HG03097 (cell line): Measurements from ENCODE around the gene RTP5.
"Not testable (repeated sequence)": the region's sequence is repeated elsewhere in the genome, so short reads cannot be mapped to it uniquely, and the experiment has no call there.

Experiments used
- ATAC-seq: cut with Tn5 transposase; IDR thresholded peaks from one replicate; pipeline ENCODE4 v1.9.1; 2021; ENCODE audit not compliant: unreplicated experiment, low FRiP score

The RTP5 gene

DNA sequence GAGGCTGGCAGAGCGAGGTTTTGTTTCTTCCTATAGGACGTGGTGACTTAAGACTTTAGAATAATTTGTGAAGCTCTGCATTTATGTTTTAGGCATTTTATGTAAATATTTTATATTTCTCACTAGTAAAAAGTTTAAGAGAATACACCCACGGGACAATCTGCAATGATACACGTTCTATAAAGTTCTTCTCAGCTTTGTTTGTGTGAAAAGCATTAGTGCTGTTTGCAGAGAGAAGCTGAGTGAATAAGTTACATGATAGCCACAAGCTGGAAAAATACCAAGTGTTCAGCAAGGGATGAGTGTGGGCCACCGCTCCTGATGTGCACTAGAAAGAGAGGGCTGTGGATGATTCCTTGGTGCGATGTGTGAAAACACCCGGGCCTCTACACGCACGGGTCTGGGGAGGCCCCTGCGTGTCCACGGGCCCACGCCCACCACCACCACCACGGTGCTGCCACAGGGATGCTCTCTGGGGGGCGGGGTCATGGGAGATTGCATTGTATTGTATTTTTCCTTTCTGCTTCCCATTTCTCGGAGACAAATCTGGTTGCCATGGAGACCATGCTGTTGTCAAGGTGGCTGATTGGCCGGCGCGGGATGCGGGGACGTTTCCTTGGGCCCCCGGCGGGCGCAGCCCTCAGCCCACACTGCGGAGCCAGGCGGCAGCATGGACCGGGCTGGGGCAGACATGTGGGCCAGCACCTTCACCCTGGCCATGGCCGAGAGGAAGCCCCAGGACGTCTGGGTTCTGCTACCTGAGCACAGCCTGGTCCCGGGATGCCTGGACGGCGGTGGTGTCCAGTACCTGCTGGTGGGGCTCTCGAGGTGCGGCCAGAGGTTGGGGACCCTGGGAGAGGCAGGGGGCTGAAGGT is at the start of gene RTP5:
RTP5 (plus strand) TSS at position 643 of the 875 bp plus-strand sequence; CDS start at position 671, 28 bp downstream.
- no peak for ATAC-seq

DNA sequence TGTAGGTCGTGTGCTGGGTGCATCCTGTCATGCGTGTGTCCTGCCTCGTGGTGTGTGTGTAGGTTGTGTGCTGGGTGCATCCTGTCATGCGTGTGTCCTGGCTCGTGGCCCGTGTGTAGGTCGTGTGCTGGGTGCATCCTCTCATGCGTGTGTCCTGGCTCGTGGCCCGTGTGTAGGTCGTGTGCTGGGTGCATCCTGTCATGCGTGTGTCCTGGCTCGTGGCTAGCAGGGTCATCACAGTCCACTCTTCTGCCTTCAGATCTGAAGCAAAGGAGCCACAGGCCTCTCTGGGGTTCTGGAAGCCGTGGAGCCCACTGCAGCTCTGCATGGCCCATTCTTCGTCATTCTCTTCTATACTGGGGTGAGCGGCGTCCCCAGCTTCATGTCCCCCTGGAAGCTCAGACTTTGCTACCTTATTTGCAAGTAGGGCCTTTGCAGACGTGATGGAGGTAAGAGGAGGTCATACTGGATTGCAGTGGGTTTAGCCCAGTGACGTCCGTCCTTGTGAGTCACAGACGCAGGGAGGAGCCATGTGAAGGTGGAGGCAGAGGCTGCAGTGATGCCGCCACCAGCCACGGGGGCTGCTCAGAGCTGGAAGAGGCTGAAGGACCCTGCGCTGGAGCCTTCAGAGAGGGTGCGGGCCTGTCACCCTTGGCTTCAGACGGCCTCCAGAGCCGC is 49.4 kb upstream of the RTP5 start:
- not testable (repeated sequence) for ATAC-seq

DNA sequence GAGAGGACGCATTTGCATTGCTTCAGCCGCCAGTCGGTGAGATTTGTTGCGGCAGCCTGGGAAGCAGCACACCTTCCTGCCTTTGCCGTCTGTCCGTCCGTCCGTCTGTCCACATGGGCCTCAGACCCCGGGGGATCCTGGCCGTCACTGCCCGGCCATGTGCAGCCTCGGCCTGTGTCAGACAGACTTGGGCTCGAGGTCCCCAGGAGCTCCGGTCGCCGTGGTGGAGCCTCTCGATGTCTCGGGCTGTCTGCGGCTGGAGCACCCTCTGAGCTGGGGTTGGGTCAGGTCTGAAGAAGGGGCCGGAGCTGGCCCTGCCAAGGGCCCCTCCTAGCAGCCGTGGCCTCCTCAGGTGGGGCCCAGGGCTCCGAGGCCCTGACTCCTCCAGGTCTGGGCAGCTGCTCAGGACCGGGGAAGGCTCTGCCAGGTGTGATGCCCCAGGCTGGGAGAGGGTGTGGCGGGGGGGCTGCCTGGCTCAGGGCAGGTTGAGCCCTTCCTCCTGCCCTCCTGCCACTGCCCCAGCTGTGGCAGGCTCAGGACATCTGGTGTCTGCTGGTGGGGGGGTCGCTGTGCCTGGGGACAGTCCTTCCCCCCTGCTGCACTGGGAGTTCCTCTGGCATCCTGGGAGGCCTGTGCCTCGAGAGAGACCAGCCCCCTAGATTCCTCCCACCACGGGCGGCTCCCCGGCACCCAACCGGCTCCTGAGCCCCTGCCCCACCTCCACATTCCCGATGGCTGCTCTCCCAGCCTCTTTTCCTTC is 48.7 kb upstream of the RTP5 start:
- ATAC-seq, result no peak

DNA sequence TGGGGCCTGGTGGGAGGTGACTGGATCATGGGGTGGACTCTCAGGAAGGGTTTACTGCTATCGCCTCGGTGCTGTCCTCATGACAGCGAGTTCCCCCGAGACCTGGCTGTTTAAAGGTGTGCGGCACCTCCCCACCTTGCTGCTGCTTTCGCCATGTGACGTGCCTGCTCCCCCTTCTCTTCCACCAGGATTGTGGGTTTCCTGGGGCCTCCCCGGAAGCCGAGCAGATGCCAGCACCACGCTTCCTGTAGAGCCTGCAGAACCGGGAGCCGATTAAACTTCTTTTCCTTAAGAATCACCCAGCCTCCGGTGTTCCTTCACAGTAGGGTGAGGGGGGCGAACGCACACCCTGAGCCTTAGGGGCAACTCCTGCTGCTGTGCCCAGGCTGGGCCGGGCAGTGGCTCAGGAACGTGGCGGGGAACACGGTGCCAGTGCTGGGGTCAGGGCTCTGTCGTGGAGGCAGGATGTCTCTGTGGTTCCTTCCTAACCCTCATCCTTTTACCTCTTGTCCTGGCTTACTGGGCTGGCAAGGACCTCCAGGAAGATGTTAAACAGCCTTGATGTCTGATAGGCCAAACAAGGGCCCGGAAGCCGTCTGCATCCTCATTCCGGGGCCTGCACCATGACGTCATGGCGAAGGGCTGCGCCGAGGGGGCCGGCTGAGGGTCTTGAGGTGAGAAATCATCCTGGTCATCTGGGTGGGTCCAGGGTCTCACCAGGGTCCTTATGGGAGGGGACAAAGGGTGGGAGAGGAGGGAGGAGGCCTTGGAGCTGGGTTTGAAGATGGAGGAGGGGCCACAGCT is 47.9 kb upstream of the RTP5 start:
- ATAC-seq, result no peak

DNA sequence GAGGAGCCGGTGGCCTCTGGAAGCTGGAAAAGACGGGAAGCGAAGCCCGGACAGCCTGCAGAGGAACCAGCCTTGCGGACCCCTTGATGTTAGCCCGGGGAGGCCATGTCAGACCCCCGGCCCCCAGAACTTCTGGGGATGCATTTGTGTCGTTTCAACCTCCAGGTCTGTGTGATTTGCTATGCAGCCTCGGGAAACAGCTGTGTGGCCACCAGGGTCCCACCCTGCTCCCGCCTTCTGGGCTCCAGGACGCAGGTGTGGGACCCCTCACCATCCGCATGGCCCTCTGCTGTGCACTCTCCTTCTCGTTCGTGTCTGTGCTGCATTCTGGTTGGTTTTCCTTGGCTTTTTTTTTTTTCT is 47.3 kb upstream of the RTP5 start:
- no peak for ATAC-seq

DNA sequence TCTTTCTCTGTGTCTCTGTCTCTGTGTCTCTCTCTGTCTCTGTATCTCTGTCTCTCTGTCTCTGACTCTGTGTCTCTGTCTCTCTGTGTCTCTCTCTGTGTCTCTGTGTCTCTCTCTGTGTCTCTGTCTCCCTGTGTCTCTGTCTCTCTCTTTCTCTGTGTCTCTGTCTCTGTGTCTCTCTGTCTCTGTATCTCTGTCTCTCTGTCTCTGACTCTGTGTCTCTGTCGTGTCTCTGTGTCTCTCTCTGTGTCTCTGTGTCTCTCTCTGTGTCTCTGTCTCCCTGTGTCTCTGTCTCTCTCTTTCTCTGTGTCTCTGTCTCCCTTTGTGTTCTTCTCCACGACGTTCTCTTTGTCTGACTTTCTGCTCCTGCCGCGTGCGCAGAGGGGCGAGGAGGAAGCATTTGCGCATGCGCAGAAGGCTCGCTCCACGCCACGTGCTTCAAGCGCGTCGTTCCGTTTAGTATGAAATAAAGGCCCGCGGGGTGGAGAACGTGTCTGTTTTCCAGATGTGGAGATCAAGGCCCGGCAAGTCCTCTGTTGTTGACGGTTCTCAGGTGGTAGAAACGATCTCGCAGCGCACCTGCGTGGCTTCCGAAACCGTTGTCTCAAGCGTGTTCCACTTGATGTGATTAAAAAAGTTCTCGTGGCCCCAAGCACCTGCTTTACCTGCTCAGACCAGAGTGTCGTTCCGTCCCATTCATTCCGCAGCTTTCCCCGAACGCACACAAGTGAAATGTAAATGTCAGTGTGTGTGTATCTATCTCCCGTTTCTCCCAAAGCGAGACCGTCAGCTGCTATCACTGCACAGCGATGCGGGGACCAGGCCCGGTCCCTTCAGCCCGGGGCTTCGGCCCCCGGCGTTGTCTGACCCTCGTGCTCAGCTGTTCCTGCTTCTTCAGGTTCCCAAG is 45.7 kb upstream of the RTP5 start:
- not testable (repeated sequence) for ATAC-seq

DNA sequence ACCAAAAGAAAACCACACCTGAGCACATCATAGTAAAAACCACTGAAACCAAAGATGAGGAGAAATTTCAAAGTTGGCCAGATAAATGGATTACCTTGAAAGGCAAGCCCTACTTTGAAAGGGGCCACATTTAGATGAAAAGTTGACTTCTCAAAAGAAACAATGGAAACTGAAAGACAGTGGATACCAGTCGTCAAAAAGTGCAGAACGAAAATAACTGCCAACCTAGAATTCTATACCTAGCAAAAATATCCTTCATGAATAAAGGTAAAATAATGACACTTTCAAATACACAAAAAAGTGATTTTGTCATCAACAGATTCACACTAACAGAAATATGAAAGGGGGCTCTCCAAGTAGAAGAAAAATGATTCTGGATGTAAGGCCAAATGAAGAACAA is 42.1 kb upstream of the RTP5 start:
- ATAC-seq, result no peak

DNA sequence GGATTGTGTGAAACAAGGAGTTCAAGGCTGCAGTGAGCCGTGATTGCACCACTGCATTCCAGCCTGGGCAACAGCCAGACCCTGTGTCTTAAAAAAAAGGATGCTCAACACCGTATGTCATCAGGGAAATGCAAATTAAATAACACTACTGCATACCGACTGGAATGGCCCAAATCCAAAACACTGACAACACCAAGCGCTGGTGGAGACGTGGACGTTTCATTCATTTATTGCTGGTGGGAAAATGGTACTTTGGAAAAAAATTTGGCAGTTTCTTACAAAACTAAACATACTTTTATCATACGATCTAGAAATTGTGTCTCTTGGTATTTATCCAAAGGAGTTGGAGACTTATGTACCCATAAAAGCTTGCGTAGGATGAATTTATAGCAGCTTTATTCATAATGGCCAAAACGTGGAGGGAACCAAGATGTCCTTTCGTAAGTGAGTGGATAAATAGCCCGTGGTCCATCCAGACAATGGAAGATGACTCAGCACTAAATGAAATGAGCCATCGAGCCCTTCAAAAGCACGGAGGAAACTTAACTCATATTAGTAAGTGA is 36.3 kb upstream of the RTP5 start:
- no peak for ATAC-seq

DNA sequence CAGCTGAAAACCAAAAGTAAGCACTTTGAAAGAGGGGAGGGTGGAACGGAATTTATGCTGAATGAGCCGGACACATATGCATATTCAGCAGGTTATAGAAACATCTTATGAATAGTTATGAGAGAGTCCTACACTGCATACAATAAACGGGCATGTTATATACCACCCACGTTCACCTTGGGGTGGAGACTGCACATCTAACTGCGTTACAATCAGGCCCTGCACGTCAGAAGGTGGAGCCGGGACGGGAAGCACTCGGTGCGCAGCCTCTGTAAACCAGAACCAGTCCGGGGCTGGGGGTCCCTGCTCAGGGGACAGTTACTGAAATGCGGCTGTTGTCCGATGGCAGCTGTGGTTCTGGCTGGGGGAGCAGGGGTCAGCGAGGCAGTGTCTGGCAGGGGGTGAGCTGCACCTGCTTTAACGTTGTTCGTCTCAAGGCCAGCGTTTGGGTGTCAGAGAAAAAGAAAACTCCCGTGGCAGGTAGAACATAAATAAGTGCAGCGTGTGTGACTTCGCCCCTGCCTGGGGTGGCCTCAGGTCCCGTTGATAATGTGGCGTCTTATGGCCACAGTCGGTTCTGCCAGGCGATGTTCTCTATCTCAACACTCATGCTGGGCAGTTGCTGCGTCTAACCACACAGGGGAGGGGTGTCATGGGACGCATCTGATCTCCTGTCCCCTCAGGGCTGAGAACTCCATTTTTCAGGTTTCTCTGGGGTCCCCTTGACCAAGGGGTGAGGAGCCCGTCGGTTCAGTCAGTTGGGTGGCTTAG is 35.6 kb upstream of the RTP5 start:
- ATAC-seq, result not testable (repeated sequence)

DNA sequence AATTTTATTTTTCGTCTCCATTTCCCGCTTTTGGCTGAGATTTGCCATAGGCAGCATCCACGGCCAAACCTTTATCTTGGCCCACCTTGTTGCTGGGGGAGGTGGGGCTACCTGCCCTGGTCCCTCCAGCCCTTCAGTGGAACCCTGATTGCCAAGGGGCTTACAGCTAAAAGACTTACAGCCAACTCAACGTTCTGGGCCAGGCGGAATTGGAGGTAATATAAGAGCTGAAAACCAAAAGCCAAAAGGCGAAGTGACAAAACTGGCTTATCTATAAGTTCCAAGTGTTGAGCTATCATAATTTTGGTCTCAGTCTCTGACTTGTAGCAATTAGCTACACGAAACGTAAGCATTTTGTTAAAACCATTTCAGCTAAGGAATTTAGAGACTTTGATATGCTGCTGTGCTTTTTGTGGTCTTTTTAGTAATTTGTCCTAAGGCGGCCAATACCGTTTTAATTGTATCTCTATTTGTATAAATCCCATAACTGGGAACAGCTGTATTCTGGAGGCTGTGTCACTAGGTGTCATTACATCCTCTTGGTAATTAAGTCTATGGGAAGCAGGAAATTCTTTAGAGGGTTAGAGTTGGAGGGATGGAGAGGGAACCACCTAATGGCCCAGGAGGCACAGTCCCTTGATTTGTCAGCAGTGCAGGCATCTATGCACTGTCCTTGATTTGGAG is 34.9 kb upstream of the RTP5 start:
- no peak for ATAC-seq

DNA sequence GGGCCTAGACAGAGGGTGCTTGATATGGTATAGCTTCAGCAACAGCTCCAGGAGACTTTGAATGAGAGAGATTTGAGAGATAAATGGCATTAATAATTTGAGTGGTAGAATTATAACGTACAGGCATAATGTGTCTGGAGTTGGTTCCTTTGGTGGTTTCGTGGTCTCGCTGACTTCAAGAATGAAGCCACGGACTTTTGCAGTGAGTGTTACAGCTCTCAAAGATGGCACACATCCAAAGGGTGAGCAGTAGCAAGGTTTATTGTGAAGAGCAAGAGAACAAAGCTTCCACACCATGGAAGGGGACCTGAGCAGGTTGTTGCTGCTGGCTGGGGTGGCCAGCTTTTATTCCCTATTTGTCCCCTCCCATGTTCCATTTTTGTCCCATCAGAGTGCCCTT is 33.9 kb upstream of the RTP5 start:
- no peak for ATAC-seq

DNA sequence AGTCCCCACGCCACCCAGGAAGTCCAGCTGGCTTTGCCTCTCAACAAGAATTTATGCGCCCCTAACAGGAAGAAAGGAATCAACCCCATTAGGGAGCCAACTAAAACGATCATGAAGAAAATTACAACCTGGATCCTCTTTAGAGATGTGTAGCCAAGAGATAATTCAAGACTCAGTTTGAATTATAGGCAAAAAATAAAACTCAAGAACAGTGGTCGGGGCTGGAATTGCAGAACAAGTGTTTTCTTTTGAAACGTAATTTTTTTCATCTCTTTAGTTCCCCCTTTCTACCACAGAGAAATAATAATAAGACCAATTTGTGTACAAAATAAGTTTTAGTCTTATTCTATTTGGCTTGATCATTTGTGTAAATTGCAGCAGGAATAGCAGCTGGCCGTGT is 33.2 kb upstream of the RTP5 start:
- no peak for ATAC-seq

DNA sequence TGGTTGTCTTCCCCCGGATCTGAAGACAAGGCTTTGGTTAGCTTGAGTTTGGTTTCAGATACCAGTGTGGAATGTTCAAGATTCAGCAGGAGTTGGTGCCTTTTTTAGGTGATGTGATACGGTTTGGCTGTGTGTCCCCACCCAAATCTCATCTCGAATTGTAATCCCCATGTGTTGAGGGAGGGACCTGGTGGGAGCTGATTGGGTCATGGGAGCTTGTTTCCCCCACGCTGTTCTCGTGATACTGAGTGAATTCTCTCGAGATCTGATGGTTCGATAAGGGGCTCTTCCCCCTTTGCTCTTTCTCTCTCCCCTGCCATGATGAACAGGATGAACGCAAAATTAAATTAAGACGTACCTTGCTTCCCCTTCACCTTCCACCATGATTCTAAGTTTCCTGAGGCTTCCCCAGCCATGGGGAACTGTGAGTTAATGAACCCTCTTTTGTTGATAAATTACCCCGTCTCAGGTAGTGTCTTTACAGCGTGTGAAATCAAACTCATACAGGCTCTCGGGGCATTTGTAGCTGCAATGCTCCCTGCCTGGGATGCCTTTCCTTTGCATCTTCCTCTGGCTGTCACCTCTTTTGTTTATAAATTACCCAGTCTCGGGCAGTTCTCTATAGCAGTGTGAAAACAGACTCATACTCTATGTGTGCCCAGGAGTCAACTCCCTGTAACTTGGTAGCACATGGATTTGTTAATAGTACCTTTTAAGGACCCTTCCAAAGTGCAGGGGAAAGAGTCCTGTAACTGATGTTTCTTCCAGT is 32.1 kb upstream of the RTP5 start:
- no peak for ATAC-seq

DNA sequence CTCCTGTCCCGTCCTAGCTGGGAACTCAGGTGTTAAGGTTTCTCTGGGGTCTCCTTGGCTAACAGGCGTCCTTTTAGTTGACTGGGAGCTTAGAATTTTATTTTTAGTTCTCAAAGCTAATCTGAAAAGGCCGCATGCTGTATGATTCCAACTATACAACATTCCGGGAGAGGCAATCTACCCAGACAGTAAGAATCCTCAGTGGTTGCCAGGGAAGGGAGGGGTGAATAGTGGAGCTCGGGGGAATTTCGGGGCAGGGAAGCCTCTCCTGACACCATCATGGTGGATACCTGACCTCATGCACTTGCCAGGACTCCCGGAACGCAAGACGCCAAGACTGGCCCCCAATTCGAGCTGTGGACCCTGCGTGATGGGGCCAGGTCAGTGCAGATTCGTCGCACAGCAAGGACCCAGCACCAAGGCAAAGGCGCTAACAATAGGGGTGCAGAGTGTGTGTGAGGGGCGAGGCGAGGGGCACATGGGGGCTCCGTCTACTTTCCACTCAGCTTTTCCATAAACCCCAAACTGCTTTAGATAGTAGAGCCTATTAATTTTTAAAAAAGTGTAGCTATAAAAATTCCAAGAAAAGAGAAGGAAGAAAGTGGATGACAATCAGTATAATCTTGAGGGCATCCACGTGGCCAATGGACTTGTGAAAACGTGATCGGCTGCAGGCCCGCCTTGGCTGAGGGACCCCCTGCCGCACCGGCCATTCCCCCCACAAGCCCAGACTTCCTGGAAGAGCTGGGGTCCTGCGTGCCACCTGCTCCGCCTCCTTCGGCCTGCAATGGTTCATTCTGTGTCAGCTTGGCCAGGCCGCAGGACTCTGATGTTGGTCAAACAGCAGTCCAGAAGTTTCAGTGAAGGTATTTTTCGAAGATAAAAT is 28.1 kb upstream of the RTP5 start:
- ATAC-seq, result no peak

DNA sequence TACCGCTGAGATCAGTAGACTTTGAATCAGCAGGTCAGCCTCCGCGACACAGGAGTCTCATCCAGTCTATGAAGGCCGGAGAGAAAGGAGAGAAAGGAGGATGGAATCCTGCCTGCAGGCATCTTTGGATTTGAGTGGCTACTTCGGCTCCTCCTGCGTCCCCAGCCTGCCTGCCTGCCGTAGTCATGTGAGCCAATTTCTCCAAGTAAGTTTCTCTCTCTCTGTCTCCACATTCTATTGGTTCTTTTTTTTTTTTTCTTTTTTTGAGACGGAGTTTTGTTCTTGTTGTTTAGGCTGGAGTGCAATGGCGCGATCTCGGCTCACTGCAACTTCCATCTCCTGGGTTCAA is 27.5 kb upstream of the RTP5 start:
- ATAC-seq, result no peak

DNA sequence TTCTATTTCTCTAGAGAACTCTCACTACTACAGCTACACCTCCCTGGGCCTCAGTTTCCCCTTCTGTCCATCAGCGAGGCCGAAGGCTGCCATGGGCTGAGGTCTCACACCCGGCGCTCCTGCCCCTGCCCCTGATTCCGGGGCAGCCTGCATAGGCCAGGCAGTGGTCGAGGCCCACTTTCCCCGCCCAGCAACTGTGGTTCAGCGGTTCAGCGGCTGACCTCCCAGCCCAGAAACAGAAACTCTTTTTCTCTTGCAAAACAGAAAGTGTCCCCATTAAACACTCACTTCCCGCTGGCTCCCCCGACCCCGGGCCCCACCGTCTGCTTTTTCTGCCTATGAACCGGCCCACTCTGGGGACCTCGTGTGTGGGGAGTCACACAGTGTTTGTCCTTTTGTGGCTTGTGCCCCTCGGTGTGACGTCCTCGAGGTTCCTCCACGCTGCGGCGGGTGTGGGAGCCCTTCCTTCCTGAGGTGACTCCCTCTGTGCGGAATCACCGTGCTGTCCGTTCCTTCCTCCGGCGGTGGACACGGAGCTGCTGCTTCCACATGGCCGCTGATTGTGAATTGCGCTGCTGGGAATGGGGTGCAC is 26.8 kb upstream of the RTP5 start:
- ATAC-seq, result no peak
